Esophagus squamous epithelium (tissue), 5 donors: ENCODE data around the gene EGFLAM. TPM values are rescaled to one million over a fixed set of nuclear protein-coding genes. Genes with fewer than 3 reads are reported as not detected.
A peak's percentile ranks its signal among the peaks of the same experiment; 100 is the strongest.

ENCODE experiments used
- DNase-seq: peaks from one replicate; lab custom pipeline; 2025; lab: John Stamatoyannopoulos, UW
- H3K27ac ChIP-seq, 4 donors: fragments of 200-600 bp; sonication (generic); one replicate each; pipeline ENCODE4 v1.5.1; 2016 to 2019; ENCODE audit warnings: mild to moderate bottlenecking in 1 of 4
- H3K27me3 ChIP-seq, 4 donors: fragments of 200-600 bp; sonication (generic); 1 replicate in 3 of 4; 2 replicates in 1 of 4; pipeline versions ENCODE4 v1.5.1 to v1.6.0; 2017 to 2021; ENCODE audit warnings: antibody characterized with exemption in 1 of 4
- H3K36me3 ChIP-seq, 3 donors: fragments of 200-600 bp; sonication (generic); one replicate each; pipeline ENCODE4 v1.5.1; 2016 to 2019
- H3K4me1 ChIP-seq, 3 donors: fragments of 200-600 bp; sonication (generic); one replicate each; pipeline ENCODE4 v1.5.1; 2017 to 2019
- H3K4me3 ChIP-seq, 4 donors: fragments of 200-600 bp; sonication (generic); 1 replicate in 3 of 4; 2 replicates in 1 of 4; pipeline ENCODE4 v1.5.1; 2016 to 2019; ENCODE audit warnings: mild to moderate bottlenecking in 2 of 4, moderate library complexity in 1 of 4
- H3K9me3 ChIP-seq, 3 donors: fragments of 200-600 bp; sonication (generic); one replicate each; pipeline ENCODE4 v1.5.1; 2016 to 2019
- CTCF ChIP-seq, 6 experiments: fragments of 450-650 bp in 4 of 6; fragments of 200-600 bp in 2 of 6; sonication (generic) in 2 of 6; IDR thresholded peaks; one replicate each; pipeline ENCODE4 v1.5.1; 2016 to 2019; ENCODE audit warnings: antibody characterized with exemption in 6 of 6, mild to moderate bottlenecking in 4 of 6, moderate library complexity in 4 of 6
- POLR2A ChIP-seq, 4 donors: fragments of 450-650 bp; IDR thresholded peaks; one replicate each; pipeline ENCODE4 v1.6.1; 2017; ENCODE audit warnings: antibody characterized with exemption in 4 of 4, mild to moderate bottlenecking in 4 of 4, moderate library complexity in 3 of 4
- WGBS, 2 donors: methylation state at CpG; one replicate each; pipeline ENCODE4 v1.1.5; 2018; 5-methylcytosine and 5-hydroxymethylcytosine counted together
- intact Hi-C: fragments of 100-400 bp; cut with DNase I; formaldehyde crosslinking; loops from one replicate; pipeline ENCODE4 v1.15.0; 2022
- total RNA-seq, 4 donors: library from RNA; depleted of rRNA; stranded (reverse); fragments of >200 nt; gene quantifications; one replicate each; pipeline ENCODE4 v1.1.0, GENCODE V29; 2016
- donor health status: DM: yes; HTN: yes; CAD: no.

The EGFLAM gene
- total RNA-seq, 4 donors from 2014 or later: 0.38 to 3.3 (median 1.7) TPM

- no peak for DNase-seq
- Histone ChIP-seq H3K4me1 (peaks cover 0 to 1% (median 0%) of the 10 kb centered on the region in 3 donors), H3K27me3 (peaks cover 0 to 22% (median 0%) of the 10 kb centered on the region in 4 donors), H3K27ac (no peak overlapping the region), H3K36me3 (no peaks in the 10 kb centered on the region), H3K4me3 (no peak overlapping the region), H3K9me3 (no peaks in the 10 kb centered on the region)
- 77 to 81% methylated on average over 2 of the region's 2 CpGs for WGBS, 2 donors
- no peak for TF ChIP-seq POLR2A (IDR thresholded peaks at IDR 0.05)
- no peak for TF ChIP-seq CTCF (IDR thresholded peaks at IDR 0.05)
- intact Hi-C loops: loop anchor here (5.0 to 10.0 kb wide), 2 partner anchors 113 to 365 kb away; partner anchors contain the start of gene LIFR
Observed at GRCh38 chr5:38442247-38442573, 183.9 kb downstream of the EGFLAM start.

GRCh38 chr5:38443390-38443789 lies 185.0 kb downstream of the EGFLAM start:
- TF ChIP-seq CTCF (IDR thresholded peaks at IDR 0.05) (no peak), POLR2A (IDR thresholded peaks at IDR 0.05) (no peak)
- Histone ChIP-seq H3K9me3 (no peaks in the 10 kb centered on the region), H3K4me1 (peaks cover 0 to 13% (median 3%) of the 10 kb centered on the region in 3 donors), H3K27ac (no peak overlapping the region), H3K36me3 (no peaks in the 10 kb centered on the region), H3K27me3 (peaks cover 0 to 22% (median 0%) of the 10 kb centered on the region in 4 donors), H3K4me3 (no peak overlapping the region)
- DNase-seq: no peak
- intact Hi-C loops: loop anchor here (5.0 to 10.0 kb wide), 2 partner anchors 111 to 364 kb away; partner anchors contain the start of gene LIFR
- 72 to 83% methylated on average over 7 of the region's 7 CpGs for WGBS, 2 donors

DNA sequence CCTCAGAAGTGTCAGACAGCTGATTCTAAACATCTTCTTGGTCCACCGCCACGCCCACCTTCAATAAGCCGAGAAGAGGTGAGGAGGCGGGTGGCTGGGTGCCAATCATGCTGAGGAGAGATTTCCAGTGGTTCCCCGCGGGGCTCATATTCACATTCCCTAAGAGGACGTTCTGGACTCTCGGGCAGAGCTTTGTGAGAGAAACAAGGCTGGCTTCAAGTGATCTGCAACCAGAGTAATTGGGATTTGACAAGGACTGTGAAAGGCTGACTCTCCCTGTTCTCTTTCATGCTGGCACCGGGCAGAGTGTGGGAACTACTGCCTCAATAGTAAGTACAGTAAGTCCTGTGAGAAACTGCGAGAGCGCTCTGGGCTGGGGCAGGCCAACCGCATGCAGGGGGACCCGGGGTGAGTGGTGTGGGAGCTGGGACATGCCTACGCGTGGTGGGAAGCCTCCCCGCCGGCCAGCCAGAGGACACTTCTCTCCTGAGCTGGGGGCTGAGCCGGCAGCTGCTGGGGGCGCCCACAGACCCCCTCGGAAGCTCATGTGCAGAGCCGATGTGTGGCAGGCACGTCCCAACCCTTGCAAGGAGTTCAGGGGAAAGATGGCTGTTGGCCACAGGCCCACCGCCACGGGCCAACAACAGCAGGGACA lies 187.1 kb downstream of the EGFLAM start:
- H3K36me3 ChIP-seq: no peaks in the 10 kb centered on the region
- peaks cover 0 to 20% (median 3%) of the 10 kb centered on the region in 3 donors for H3K4me1 ChIP-seq
- intact Hi-C loops: loop anchor here (10.0 kb wide), 1 partner anchor 109 kb away; the partner anchor contains the start of gene LIFR
- no peaks in the 10 kb centered on the region for H3K9me3 ChIP-seq
- peak overlapping the region in 2 of 4 donors; percentile 46 to 50 for H3K27ac ChIP-seq
- WGBS, 2 donors: 66 to 80% methylated on average over 16 to 18 of the region's 24 CpGs
- TF ChIP-seq POLR2A (IDR thresholded peaks at IDR 0.05) (no peak), CTCF (IDR thresholded peaks at IDR 0.05) (no peak)
- peak overlapping the region in 2 of 4 donors; percentile 18 to 21 for H3K4me3 ChIP-seq
- no peak for DNase-seq
- peaks cover 0 to 29% (median 0%) of the 10 kb centered on the region in 4 donors for H3K27me3 ChIP-seq

- Histone ChIP-seq H3K27ac (peak overlapping the region in 2 of 4 donors; percentile 46 to 50), H3K4me3 (peak overlapping the region in 2 of 4 donors; percentile 18 to 21), H3K4me1 (peaks cover 0 to 20% (median 3%) of the 10 kb centered on the region in 3 donors), H3K36me3 (no peaks in the 10 kb centered on the region), H3K9me3 (no peaks in the 10 kb centered on the region), H3K27me3 (peaks cover 0 to 23% (median 0%) of the 10 kb centered on the region in 4 donors)
- WGBS, 2 donors: 79 to 81% methylated on average over 19 to 21 of the region's 21 CpGs
- DNase-seq: no peak
- TF ChIP-seq CTCF (IDR thresholded peaks at IDR 0.05) (no peak), POLR2A (IDR thresholded peaks at IDR 0.05) (no peak)
- intact Hi-C loops: loop anchor here (10.0 kb wide), 1 partner anchor 109 kb away; the partner anchor contains the start of gene LIFR
Observed at GRCh38 chr5:38446029-38446522, 187.7 kb downstream of the EGFLAM start.

DNA sequence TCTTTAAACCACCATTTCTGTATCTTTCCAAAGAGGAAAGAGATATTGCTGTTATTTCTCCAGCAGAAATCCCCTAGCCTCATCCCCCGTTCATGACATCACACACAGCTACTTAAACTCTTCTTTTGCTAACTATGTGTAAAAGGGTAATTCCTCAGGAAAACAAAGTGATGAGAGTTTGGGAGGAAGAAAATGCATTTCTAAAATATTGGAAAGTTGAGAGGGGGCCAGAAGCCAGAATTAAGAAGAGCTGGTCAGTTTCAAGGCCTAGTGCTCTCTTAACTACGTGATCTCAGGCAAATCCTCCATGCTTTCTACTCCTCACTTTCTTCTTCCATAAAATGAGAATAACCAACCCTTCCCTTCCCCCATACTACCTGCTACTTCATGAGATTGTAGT lies 188.7 kb downstream of the EGFLAM start:
- H3K36me3 ChIP-seq: no peaks in the 10 kb centered on the region
- H3K9me3 ChIP-seq: no peaks in the 10 kb centered on the region
- WGBS, 2 donors: 81 to 95% methylated on average over 2 of the region's 2 CpGs
- H3K4me3 ChIP-seq: no peak overlapping the region
- TF ChIP-seq CTCF (IDR thresholded peaks at IDR 0.05): no peak
- no peak for TF ChIP-seq POLR2A (IDR thresholded peaks at IDR 0.05)
- H3K4me1 ChIP-seq: peaks cover 0 to 20% (median 3%) of the 10 kb centered on the region in 3 donors
- DNase-seq: no peak
- H3K27me3 ChIP-seq: peaks cover 0 to 27% (median 0%) of the 10 kb centered on the region in 4 donors
- intact Hi-C loops: loop anchor here (10.0 kb wide), 1 partner anchor 108 kb away; the partner anchor contains the start of gene LIFR
- H3K27ac ChIP-seq: no peak overlapping the region
